ENCODE data around the gene EXOC3.

- no peak for TF ChIP-seq BHLHE40 (IDR thresholded peaks at IDR 0.05; ENCODE audit: borderline replicate concordance)
- TF ChIP-seq NFRKB (IDR thresholded peaks at IDR 0.05): no peak
- no peak for TF ChIP-seq FOXA1 (IDR thresholded peaks at IDR 0.05)
- no peak for TF ChIP-seq SUZ12 (IDR thresholded peaks at IDR 0.05)
- no peak for TF ChIP-seq TARDBP (IDR thresholded peaks at IDR 0.05)
These were observed 9.8 kb upstream of the EXOC3 start for GRCh38 chr5:432928-433791.
